WTC11 (cell line): ENCODE measurements around the gene IL36B.

Experiments
- ATF1 ChIP-seq: sonication (generic); formaldehyde crosslinking; IDR thresholded peaks from 2 replicates; pipeline ENCODE4 v1.8.1; 2023; ENCODE audit warnings: mild to moderate bottlenecking, moderate library complexity, missing genetic modification reagents
- E2F5 ChIP-seq: sonication (generic); formaldehyde crosslinking; IDR thresholded peaks from 2 replicates; pipeline ENCODE4 v1.8.1; 2022; ENCODE audit warnings: mild to moderate bottlenecking, moderate library complexity, missing genetic modification reagents
- MAX ChIP-seq: sonication (generic); formaldehyde crosslinking; IDR thresholded peaks from 2 replicates; pipeline ENCODE4 v1.8.0; 2022; ENCODE audit warnings: mild to moderate bottlenecking, missing genetic modification reagents
- NR2C2 ChIP-seq: sonication (generic); formaldehyde crosslinking; IDR thresholded peaks from 2 replicates; pipeline ENCODE4 v1.8.0; 2022; ENCODE audit warnings: mild to moderate bottlenecking, missing genetic modification reagents
- TF ChIP-seq, protein P1 (sequence below): fragments of 200-600 bp; IDR thresholded peaks from 2 replicates; pipeline ENCODE4 v1.8.0; 2022; ENCODE audit warnings: antibody characterized with exemption
- TF ChIP-seq, protein P2 (sequence below): sonication (generic); formaldehyde crosslinking; IDR thresholded peaks from 2 replicates; pipeline ENCODE4 v1.8.1; 2023; ENCODE audit warnings: mild to moderate bottlenecking, missing genetic modification reagents, moderate library complexity

DNA sequence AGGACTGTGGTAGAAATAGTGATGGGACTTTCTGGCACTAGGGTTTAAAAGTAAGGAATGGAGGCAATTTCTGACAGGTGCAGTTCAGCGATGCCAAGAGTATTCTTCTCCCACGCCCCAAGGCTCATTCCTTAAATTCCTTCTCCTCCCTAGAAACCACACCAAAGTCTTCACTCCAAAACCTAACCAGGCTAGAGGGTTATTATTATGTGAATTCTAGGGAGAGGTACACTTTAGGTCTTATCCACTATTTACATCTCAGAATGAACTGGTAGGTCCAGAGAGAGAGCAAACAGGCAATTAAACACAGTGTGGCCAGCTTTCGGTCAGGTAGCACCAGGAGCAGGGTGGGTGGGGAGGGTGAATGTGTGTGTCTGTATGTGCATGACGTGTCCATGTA, 26.5 kb upstream of the IL36B start:
- TF ChIP-seq, protein P1, sequence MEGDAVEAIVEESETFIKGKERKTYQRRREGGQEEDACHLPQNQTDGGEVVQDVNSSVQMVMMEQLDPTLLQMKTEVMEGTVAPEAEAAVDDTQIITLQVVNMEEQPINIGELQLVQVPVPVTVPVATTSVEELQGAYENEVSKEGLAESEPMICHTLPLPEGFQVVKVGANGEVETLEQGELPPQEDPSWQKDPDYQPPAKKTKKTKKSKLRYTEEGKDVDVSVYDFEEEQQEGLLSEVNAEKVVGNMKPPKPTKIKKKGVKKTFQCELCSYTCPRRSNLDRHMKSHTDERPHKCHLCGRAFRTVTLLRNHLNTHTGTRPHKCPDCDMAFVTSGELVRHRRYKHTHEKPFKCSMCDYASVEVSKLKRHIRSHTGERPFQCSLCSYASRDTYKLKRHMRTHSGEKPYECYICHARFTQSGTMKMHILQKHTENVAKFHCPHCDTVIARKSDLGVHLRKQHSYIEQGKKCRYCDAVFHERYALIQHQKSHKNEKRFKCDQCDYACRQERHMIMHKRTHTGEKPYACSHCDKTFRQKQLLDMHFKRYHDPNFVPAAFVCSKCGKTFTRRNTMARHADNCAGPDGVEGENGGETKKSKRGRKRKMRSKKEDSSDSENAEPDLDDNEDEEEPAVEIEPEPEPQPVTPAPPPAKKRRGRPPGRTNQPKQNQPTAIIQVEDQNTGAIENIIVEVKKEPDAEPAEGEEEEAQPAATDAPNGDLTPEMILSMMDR, result no peak
- TF ChIP-seq E2F5 (CRISPR knock-in tag), result no peak
- TF ChIP-seq ATF1, result no peak
- no peak for TF ChIP-seq MAX (CRISPR knock-in tag)
- TF ChIP-seq, protein P2, sequence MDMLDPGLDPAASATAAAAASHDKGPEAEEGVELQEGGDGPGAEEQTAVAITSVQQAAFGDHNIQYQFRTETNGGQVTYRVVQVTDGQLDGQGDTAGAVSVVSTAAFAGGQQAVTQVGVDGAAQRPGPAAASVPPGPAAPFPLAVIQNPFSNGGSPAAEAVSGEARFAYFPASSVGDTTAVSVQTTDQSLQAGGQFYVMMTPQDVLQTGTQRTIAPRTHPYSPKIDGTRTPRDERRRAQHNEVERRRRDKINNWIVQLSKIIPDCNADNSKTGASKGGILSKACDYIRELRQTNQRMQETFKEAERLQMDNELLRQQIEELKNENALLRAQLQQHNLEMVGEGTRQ, result no peak
- no peak for TF ChIP-seq NR2C2
